ENCODE measurements around the gene SCAF8.
"Not testable (repeated sequence)": the region's sequence is repeated elsewhere in the genome, so short reads cannot be mapped to it uniquely, and the experiment has no call there.

SCAF8 gene

DNA sequence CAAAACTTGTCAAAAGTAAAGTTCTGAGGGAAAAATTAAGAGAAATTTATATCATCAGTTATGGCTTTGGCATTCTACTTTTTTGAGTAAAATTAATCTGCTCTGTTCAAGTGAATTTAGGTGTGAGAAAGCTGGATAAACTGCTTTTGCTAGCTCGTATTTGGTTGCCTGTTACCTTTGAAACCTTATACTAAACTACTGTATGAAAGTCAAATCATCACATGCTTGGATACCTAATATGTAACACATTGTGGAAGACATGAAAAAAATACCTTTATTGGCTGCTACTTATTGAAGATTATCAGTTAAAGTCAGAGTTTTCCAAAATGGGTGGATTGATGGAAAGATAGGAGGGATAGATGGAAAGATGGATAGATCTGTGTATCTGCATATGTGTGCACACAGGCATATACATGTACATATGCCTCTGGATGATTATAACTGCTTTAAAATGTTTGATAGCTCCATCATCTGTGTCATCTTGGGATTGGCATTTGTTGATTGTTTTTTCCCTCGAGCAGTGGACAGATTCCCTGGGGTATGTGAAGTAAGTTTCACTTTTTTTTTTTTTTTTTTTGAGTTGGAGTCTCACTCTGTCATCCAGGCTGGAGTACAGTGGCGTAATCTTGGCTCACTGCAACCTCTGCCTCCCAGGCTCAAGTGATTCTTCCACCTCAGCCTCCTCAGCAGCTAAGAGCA is 24.3 kb downstream of the SCAF8 start:
- Histone ChIP-seq H3K27ac (ENCODE audit: low read length) (no peak overlapping the region), H3K4me1 (ENCODE audit: control insufficient read depth in 1 of 2, insufficient read depth in 2 of 2, low read length in 2 of 2) (peaks cover 7 to 43% of the 10 kb centered on the region in 2 donors)

GRCh38 chr6:154758125-154758524 is 24.9 kb downstream of the SCAF8 start:
- Histone ChIP-seq H3K27me3 (ENCODE audit: low read depth, low read length) (no peaks in the 10 kb centered on the region), H3K4me1 (ENCODE audit: control insufficient read depth in 1 of 2, insufficient read depth in 2 of 2, low read length in 2 of 2) (peaks cover 7 to 46% of the 10 kb centered on the region in 2 donors), H3K4me3 (ENCODE audit: low read depth in 1 of 2, low read length in 2 of 2) (no peak overlapping the region), H3K9me3 (ENCODE audit: control insufficient read depth in 1 of 2, low read length in 2 of 2) (no peaks in the 10 kb centered on the region), H3K36me3 (ENCODE audit: control insufficient read depth in 1 of 2, insufficient read depth in 2 of 2, low read length in 2 of 2) (no peaks in the 10 kb centered on the region), H3K27ac (ENCODE audit: low read length) (no peak overlapping the region)

More for the DNA sequence above, 24.3 kb downstream of the SCAF8 start:
- Histone ChIP-seq H3K36me3 (ENCODE audit: control insufficient read depth in 1 of 2, insufficient read depth in 2 of 2, low read length in 2 of 2) (no peaks in the 10 kb centered on the region), H3K9me3 (ENCODE audit: control insufficient read depth in 1 of 2, low read length in 2 of 2) (no peaks in the 10 kb centered on the region), H3K27me3 (ENCODE audit: low read depth, low read length) (no peaks in the 10 kb centered on the region), H3K4me3 (ENCODE audit: low read depth in 1 of 2, low read length in 2 of 2) (no peak overlapping the region)

DNA sequence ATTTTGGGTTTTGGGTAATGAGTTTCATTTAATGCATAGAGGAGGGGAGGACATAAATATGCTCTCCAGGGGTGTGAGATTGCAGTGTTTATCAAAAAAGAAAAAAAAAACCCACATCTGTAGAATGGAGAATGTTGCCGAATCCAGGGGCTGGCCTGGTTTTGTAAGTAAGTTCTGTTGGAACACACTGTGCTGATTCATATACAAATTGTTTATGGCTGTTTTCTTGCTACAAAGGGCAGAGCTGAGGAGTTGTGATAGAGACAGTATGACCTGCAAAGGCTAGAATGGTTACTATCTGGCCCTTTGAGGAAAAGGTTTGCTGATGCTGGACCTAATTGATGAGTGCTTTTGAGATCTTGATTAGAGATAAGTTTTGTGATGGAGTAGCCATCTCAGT is 30.4 kb downstream of the SCAF8 start:
- no peak overlapping the region for H3K4me3 ChIP-seq (ENCODE audit: low read depth in 1 of 2, low read length in 2 of 2)
- no peaks in the 10 kb centered on the region for H3K36me3 ChIP-seq (ENCODE audit: control insufficient read depth in 1 of 2, insufficient read depth in 2 of 2, low read length in 2 of 2)
- no peak overlapping the region for H3K27ac ChIP-seq (ENCODE audit: low read length)
- H3K27me3 ChIP-seq (ENCODE audit: low read depth, low read length), result no peaks in the 10 kb centered on the region
- H3K9me3 ChIP-seq (ENCODE audit: control insufficient read depth in 1 of 2, low read length in 2 of 2), result no peaks in the 10 kb centered on the region
- peaks cover 8 to 50% of the 10 kb centered on the region in 2 donors for H3K4me1 ChIP-seq (ENCODE audit: control insufficient read depth in 1 of 2, insufficient read depth in 2 of 2, low read length in 2 of 2)

DNA sequence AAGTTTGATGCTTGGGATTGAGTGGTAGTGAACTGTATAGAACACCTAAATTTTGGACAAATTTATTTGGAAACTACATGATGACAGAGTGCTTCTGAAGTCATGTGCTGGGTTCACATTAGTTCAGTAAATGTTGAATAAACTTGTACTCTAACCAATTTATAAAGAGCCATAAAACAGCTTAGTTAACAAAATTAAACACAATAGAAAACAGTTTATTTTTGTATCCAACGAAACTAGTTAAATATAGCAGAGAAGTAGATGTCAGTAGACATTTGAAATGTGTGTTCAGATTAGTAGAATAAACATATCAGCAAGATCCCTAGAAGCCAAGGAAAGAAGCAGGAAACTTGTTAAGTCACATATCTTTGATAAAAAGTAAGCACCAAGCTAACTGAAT is 32.1 kb downstream of the SCAF8 start:
- Histone ChIP-seq H3K27ac (ENCODE audit: low read length) (no peak overlapping the region), H3K9me3 (ENCODE audit: control insufficient read depth in 1 of 2, low read length in 2 of 2) (no peaks in the 10 kb centered on the region), H3K4me1 (ENCODE audit: control insufficient read depth in 1 of 2, insufficient read depth in 2 of 2, low read length in 2 of 2) (peaks cover 8 to 61% of the 10 kb centered on the region in 2 donors), H3K4me3 (ENCODE audit: low read depth in 1 of 2, low read length in 2 of 2) (no peak overlapping the region), H3K27me3 (ENCODE audit: low read depth, low read length) (no peaks in the 10 kb centered on the region), H3K36me3 (ENCODE audit: control insufficient read depth in 1 of 2, insufficient read depth in 2 of 2, low read length in 2 of 2) (no peaks in the 10 kb centered on the region)

- Histone ChIP-seq H3K36me3 (ENCODE audit: control insufficient read depth in 1 of 2, insufficient read depth in 2 of 2, low read length in 2 of 2) (no peaks in the 10 kb centered on the region), H3K4me1 (ENCODE audit: control insufficient read depth in 1 of 2, insufficient read depth in 2 of 2, low read length in 2 of 2) (peaks cover 8 to 67% of the 10 kb centered on the region in 2 donors), H3K9me3 (ENCODE audit: control insufficient read depth in 1 of 2, low read length in 2 of 2) (no peaks in the 10 kb centered on the region), H3K27ac (ENCODE audit: low read length) (no peak overlapping the region), H3K4me3 (ENCODE audit: low read depth in 1 of 2, low read length in 2 of 2) (no peak overlapping the region), H3K27me3 (ENCODE audit: low read depth, low read length) (no peaks in the 10 kb centered on the region)
These were observed 33.1 kb downstream of the SCAF8 start for GRCh38 chr6:154766288-154766687.

DNA sequence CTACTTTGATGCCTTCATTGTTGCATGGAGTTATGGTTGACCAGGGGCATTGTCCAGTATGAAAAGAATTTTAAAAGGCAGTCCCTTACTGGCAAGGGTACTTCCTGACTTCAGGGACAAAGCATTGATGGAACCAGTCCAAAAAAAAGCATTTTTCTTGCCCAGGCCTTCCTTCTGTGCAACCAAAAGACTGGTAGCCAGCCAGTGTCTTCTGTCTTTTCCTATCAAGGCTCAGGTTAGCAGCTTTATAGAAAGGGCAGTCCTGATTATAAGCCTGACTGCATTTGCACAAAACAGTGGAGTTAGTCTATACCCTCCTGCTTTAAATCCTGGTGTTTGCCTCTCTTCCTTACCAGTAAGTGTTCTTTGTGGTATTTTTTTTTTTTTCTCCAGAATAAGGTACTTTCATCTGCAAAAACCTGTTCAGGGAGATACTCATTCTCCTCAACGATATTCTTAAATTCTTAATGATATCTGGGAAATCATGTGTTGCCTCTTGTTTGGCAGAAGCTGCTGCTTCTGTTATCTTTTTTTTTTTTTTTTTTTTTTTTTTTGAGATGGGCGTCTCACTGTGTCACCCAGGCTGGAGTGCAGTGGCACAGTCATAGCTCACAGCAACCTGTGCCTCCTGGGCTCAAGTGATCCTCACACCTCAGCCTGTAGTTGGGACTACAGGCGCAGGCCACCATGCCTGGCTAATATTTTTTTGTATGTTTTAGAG is 33.9 kb downstream of the SCAF8 start:
- no peaks in the 10 kb centered on the region for H3K27me3 ChIP-seq (ENCODE audit: low read depth, low read length)
- no peaks in the 10 kb centered on the region for H3K9me3 ChIP-seq (ENCODE audit: control insufficient read depth in 1 of 2, low read length in 2 of 2)
- no peak overlapping the region for H3K27ac ChIP-seq (ENCODE audit: low read length)
- peaks cover 8 to 67% of the 10 kb centered on the region in 2 donors for H3K4me1 ChIP-seq (ENCODE audit: control insufficient read depth in 1 of 2, insufficient read depth in 2 of 2, low read length in 2 of 2)
- H3K36me3 ChIP-seq (ENCODE audit: control insufficient read depth in 1 of 2, insufficient read depth in 2 of 2, low read length in 2 of 2), result no peaks in the 10 kb centered on the region
- H3K4me3 ChIP-seq (ENCODE audit: low read depth in 1 of 2, low read length in 2 of 2), result no peak overlapping the region

DNA sequence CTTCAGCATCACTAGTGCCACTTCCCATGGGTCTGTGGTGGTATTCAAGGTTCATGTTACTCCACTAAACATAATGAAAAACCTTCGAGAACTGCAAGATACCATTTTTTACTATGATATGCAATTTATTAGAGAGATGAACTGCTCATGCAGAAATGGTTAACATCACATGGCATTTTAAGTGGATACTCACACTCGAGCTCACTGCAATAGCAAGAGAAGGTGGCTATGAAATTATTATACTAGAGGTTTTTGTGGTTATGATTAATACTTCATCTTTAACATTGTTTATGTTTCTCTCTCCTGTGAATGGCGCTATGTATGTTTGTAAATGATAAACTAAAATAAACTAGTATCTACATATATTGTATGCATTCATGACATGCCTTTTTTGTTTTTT is 35.1 kb downstream of the SCAF8 start:
- Histone ChIP-seq H3K4me1 (ENCODE audit: control insufficient read depth in 1 of 2, insufficient read depth in 2 of 2, low read length in 2 of 2) (peaks cover 8 to 62% of the 10 kb centered on the region in 2 donors), H3K4me3 (ENCODE audit: low read depth in 1 of 2, low read length in 2 of 2) (no peak overlapping the region), H3K9me3 (ENCODE audit: control insufficient read depth in 1 of 2, low read length in 2 of 2) (no peaks in the 10 kb centered on the region), H3K36me3 (ENCODE audit: control insufficient read depth in 1 of 2, insufficient read depth in 2 of 2, low read length in 2 of 2) (no peaks in the 10 kb centered on the region), H3K27ac (ENCODE audit: low read length) (no peak overlapping the region), H3K27me3 (ENCODE audit: low read depth, low read length) (no peaks in the 10 kb centered on the region)

DNA sequence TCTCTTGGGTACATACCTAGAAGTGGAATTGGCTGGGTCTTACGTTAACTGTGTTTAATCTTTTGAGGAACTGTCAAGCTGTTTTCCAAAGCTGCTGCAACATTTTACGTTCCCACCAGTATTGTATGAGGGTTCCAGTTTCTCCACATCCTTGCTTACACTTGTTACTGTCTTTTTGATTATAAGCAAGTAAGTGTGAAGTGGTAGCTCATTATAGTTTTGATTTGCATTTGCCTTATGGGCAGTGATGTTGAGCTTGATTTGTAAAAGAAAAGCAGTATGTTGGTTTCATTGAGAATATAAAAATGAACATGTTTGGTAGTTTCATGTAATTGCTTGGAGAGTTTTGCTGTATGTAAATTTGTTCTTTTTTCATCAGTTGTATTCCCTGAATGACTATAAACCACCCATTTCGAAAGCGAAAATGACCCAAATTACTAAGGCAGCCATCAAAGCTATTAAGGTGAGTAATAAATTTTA is 40.4 kb downstream of the SCAF8 start:
- peaks cover 0 to 26% of the 10 kb centered on the region in 2 donors for H3K4me1 ChIP-seq (ENCODE audit: control insufficient read depth in 1 of 2, insufficient read depth in 2 of 2, low read length in 2 of 2)
- H3K9me3 ChIP-seq (ENCODE audit: control insufficient read depth in 1 of 2, low read length in 2 of 2), result no peaks in the 10 kb centered on the region
- no peak overlapping the region for H3K27ac ChIP-seq (ENCODE audit: low read length)
- H3K4me3 ChIP-seq (ENCODE audit: low read depth in 1 of 2, low read length in 2 of 2), result no peak overlapping the region
- no peaks in the 10 kb centered on the region for H3K27me3 ChIP-seq (ENCODE audit: low read depth, low read length)
- H3K36me3 ChIP-seq (ENCODE audit: control insufficient read depth in 1 of 2, insufficient read depth in 2 of 2, low read length in 2 of 2), result peaks cover 0 to 3% of the 10 kb centered on the region in 2 donors

DNA sequence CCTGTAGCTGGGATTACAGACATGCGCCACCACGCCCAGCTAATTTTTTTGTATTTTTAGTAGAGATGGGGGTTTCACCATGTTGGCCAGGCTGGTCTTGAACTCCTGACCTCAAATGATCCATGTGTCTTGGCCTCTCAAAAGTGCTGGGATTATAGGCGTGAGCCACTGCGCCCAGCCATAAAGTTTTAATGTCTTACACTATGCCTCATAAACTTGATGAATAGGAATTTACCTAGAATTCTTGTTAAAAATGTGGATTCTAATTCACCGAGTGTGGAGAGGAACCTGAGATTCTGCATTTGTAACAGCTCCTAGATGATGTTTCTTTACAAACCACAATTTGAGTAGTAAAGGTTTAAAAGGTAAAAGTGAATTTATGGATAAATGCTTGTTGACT is 45.9 kb downstream of the SCAF8 start:
- not testable (repeated sequence) for H3K4me1 ChIP-seq (ENCODE audit: control insufficient read depth in 1 of 2, insufficient read depth in 2 of 2, low read length in 2 of 2); H3K27ac ChIP-seq (ENCODE audit: low read length); H3K36me3 ChIP-seq (ENCODE audit: control insufficient read depth in 1 of 2, insufficient read depth in 2 of 2, low read length in 2 of 2); H3K9me3 ChIP-seq (ENCODE audit: control insufficient read depth in 1 of 2, low read length in 2 of 2); H3K27me3 ChIP-seq (ENCODE audit: low read depth, low read length); H3K4me3 ChIP-seq (ENCODE audit: low read depth in 1 of 2, low read length in 2 of 2)

DNA sequence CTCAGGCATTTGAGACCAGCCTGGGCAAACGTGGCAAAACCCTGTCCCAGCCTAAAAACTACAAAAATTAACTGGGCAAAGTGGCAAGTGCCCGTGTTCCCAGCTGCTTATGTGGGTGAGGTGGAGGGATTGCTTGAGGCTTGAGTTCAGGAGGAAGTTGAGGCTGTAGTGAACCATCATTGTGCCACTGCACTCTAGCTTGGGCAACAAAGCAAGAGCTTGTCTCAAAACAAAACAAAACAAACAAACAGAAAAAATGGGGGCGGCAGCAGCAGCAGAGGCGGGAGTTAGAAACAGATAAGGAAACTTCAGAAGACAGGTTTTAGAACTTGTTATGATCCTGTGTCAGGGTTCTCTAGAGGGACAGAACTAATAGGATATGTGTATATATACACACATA is 49.0 kb downstream of the SCAF8 start:
- Histone ChIP-seq H3K27ac (ENCODE audit: low read length) (no peak overlapping the region), H3K4me1 (ENCODE audit: control insufficient read depth in 1 of 2, insufficient read depth in 2 of 2, low read length in 2 of 2) (peaks cover 0 to 5% of the 10 kb centered on the region in 2 donors), H3K36me3 (ENCODE audit: control insufficient read depth in 1 of 2, insufficient read depth in 2 of 2, low read length in 2 of 2) (peaks cover 0 to 7% of the 10 kb centered on the region in 2 donors), H3K4me3 (ENCODE audit: low read depth in 1 of 2, low read length in 2 of 2) (no peak overlapping the region), H3K9me3 (ENCODE audit: control insufficient read depth in 1 of 2, low read length in 2 of 2) (no peaks in the 10 kb centered on the region), H3K27me3 (ENCODE audit: low read depth, low read length) (no peaks in the 10 kb centered on the region)

GRCh38 chr6:154783229-154783628 is 50.0 kb downstream of the SCAF8 start:
- H3K9me3 ChIP-seq (ENCODE audit: control insufficient read depth in 1 of 2, low read length in 2 of 2), result no peaks in the 10 kb centered on the region
- H3K27ac ChIP-seq (ENCODE audit: low read length), result no peak overlapping the region
- peaks cover 0 to 2% of the 10 kb centered on the region in 2 donors for H3K4me1 ChIP-seq (ENCODE audit: control insufficient read depth in 1 of 2, insufficient read depth in 2 of 2, low read length in 2 of 2)
- H3K4me3 ChIP-seq (ENCODE audit: low read depth in 1 of 2, low read length in 2 of 2), result no peak overlapping the region
- H3K36me3 ChIP-seq (ENCODE audit: control insufficient read depth in 1 of 2, insufficient read depth in 2 of 2, low read length in 2 of 2), result peaks cover 0 to 7% of the 10 kb centered on the region in 2 donors
- no peaks in the 10 kb centered on the region for H3K27me3 ChIP-seq (ENCODE audit: low read depth, low read length)
